22Rv1 (cell line): ENCODE measurements around the gene MAP3K8.

ENCODE experiments used
- CTCF ChIP-seq: fragments of 450-650 bp; IDR thresholded peaks from 2 replicates; pipeline ENCODE4 v1.5.1; 2017; ENCODE audit warnings: mild to moderate bottlenecking
- ZFX ChIP-seq: fragments of 450-650 bp; IDR thresholded peaks from 2 replicates; pipeline ENCODE4 v1.6.1; 2017; ENCODE audit warnings: antibody characterized with exemption, borderline replicate concordance

GRCh38 chr10:30459283-30459682, 25.3 kb downstream of the MAP3K8 start:
- TF ChIP-seq CTCF (no peak), ZFX (no peak)
